ENCODE measurements around the gene ATP1A2.

- TF ChIP-seq EZH2 (IDR thresholded peaks at IDR 0.05; ENCODE audit: borderline replicate concordance, low read depth, low read length, severe bottlenecking) (no peak), POLR2A (IDR thresholded peaks at IDR 0.05; ENCODE audit: low read depth, low read length) (no peak), CTCF (IDR thresholded peaks at IDR 0.05; ENCODE audit: extremely low read depth in 1 of 2, insufficient read depth in 1 of 2, low read depth in 1 of 2, low read length in 2 of 2) (no peak), JUN (IDR thresholded peaks at IDR 0.05; ENCODE audit: borderline replicate concordance, insufficient read depth, insufficient read length, low read depth) (no peak), POLR2AphosphoS5 (IDR thresholded peaks at IDR 0.05; ENCODE audit: insufficient read depth, low read depth, low read length) (no peak)
These were observed 20.0 kb upstream of the ATP1A2 start for GRCh38 chr1:160095382-160096105.

All from endothelial cell of umbilical vein (primary cell).